GM12878 (cell line): ENCODE measurements around the gene AIFM1. TPM values are rescaled to one million over a fixed set of nuclear protein-coding genes. Genes with fewer than 3 reads are reported as not detected.

ENCODE experiments used
- ATAC-seq: fragments of 200-7000 bp; cut with Tn5 transposase; 3 replicates; pipeline ENCODE4 v1.9.1; 2020; ENCODE audit warnings: mild to moderate bottlenecking, moderate library complexity
- BruUV-seq: library from RNA; stranded (reverse); fragments of 400-500 nt; replicated peaks from 2 replicates; lab custom pipeline; 2021; lab: Mats Ljungman, UMichigan
- CTCF ChIA-PET: fragments of 300-600 bp; sonication (Branson Sonifier 250); formaldehyde crosslinking; extraction: SDS; loops from one replicate; lab custom pipeline; 2021; ENCODE audit warnings: inconsistent platforms; lab: Yijun Ruan, JAX
- POLR2A ChIA-PET: fragments of 350-600 bp; formaldehyde crosslinking; extraction: SDS; loops from one replicate; lab custom pipeline; 2021; ENCODE audit warnings: inconsistent platforms; lab: Charles Lee
- RAD21 ChIA-PET: fragments of 300-600 bp; sonication (Branson Sonifier 250); formaldehyde crosslinking; loops from one replicate; lab custom pipeline; 2023; ENCODE audit warnings: antibody characterized with exemption; ENCODE audit not compliant: unreplicated experiment; lab: Charles Lee
- SMC1A ChIA-PET: fragments of 300-600 bp; sonication (Branson Sonifier 250); formaldehyde crosslinking; loops from one replicate; lab custom pipeline; 2023; ENCODE audit not compliant: unreplicated experiment, uncharacterized antibody; lab: Charles Lee
- DNase-seq: peaks from one replicate; pipeline ENCODE4 v3.0.0-alpha.2; 2011; ENCODE audit warnings: low read depth, low spot score
- FAIRE-seq: peaks from 3 replicates; lab custom pipeline; 2011; peaks lifted over from hg19 to GRCh38; lab: Jason Lieb, UNC
- H2AFZ ChIP-seq: 2 replicates; pipeline ENCODE4 v1.6.0; 2011; ENCODE audit warnings: low read depth, low read length, control low read depth; ENCODE audit not compliant: control insufficient read depth
- H3K27ac ChIP-seq: 2 replicates; pipeline ENCODE4 v1.5.1; 2011; ENCODE audit warnings: control low read depth; ENCODE audit not compliant: control insufficient read depth, insufficient read depth
- H3K27me3 ChIP-seq, 2 experiments: replicated peaks in 1 of 2; 2 replicates each; pipeline versions ENCODE4 v1.6.0 to v1.6.1; 2011; ENCODE audit warnings: low read length in 1 of 2; ENCODE audit not compliant: control insufficient read depth in 2 of 2, insufficient read depth in 2 of 2
- H3K36me3 ChIP-seq, 2 experiments: 2 replicates each; pipeline ENCODE4 v1.5.1; 2011; ENCODE audit warnings: low read length in 1 of 2; ENCODE audit not compliant: control insufficient read depth in 2 of 2, insufficient read depth in 2 of 2
- H3K4me1 ChIP-seq: 2 replicates; pipeline ENCODE4 v1.6.1; 2011; ENCODE audit warnings: mild to moderate bottlenecking, low read length, moderate library complexity, mixed read lengths; ENCODE audit not compliant: control insufficient read depth, insufficient read depth
- H3K4me2 ChIP-seq: 2 replicates; pipeline ENCODE4 v1.6.0; 2011; ENCODE audit warnings: control low read depth; ENCODE audit not compliant: control insufficient read depth, insufficient read depth
- H3K4me3 ChIP-seq: fragments of 200-600 bp; sonication (generic); 2 replicates; pipeline ENCODE4 v1.5.1; 2016
- H3K79me2 ChIP-seq: 2 replicates; pipeline ENCODE4 v1.6.0; 2011; ENCODE audit warnings: low read length; ENCODE audit not compliant: control insufficient read depth, insufficient read depth
- H3K9ac ChIP-seq: 2 replicates; pipeline ENCODE4 v1.8.0; 2011; ENCODE audit warnings: low read length, control low read depth, mixed read lengths; ENCODE audit not compliant: control insufficient read depth, insufficient read depth
- H3K9me3 ChIP-seq: replicated peaks from 3 replicates; pipeline ENCODE4 v1.5.1; 2011; ENCODE audit warnings: mild to moderate bottlenecking, low read length; ENCODE audit not compliant: control insufficient read depth, insufficient read depth
- H4K20me1 ChIP-seq: 2 replicates; pipeline ENCODE4 v1.6.0; 2011; ENCODE audit not compliant: control insufficient read depth, insufficient read depth
- CEBPZ ChIP-seq: fragments of 150-350 bp; IDR thresholded peaks from 2 replicates; pipeline ENCODE4 v1.6.1; 2016; ENCODE audit warnings: low read depth, low read length
- EGR1 ChIP-seq, 2 experiments: IDR thresholded peaks; 1 replicate in 1 of 2; 2 replicates in 1 of 2; pipeline ENCODE4 v1.6.1; 2011 to 2012; ENCODE audit warnings: low read depth in 2 of 2, low read length in 2 of 2, borderline replicate concordance in 1 of 2, mild to moderate bottlenecking in 1 of 2, moderate library complexity in 1 of 2
- FOXM1 ChIP-seq: IDR thresholded peaks from 2 replicates; pipeline ENCODE4 v1.6.1; 2012; ENCODE audit warnings: low read depth, mild to moderate bottlenecking, inconsistent platforms, low read length, moderate library complexity
- GABPA ChIP-seq: IDR thresholded peaks from 2 replicates; pipeline ENCODE4 v1.6.1; 2014; ENCODE audit warnings: antibody characterized with exemption, low read depth, mild to moderate bottlenecking, inconsistent platforms
- HSF1 ChIP-seq: fragments of 150-350 bp; IDR thresholded peaks from 2 replicates; pipeline ENCODE4 v1.6.1; 2014; ENCODE audit warnings: mild to moderate bottlenecking, low read depth, low read length
- IKZF2 ChIP-seq, 2 experiments: fragments of 450-650 bp; IDR thresholded peaks; 2 replicates each; pipeline ENCODE4 v1.6.1; 2017; ENCODE audit warnings: mild to moderate bottlenecking in 2 of 2, moderate library complexity in 2 of 2
- PML ChIP-seq: IDR thresholded peaks from 2 replicates; pipeline ENCODE4 v1.6.1; 2012; ENCODE audit warnings: low read length, inconsistent platforms
- RB1 ChIP-seq: fragments of 450-650 bp; formaldehyde crosslinking; IDR thresholded peaks from 2 replicates; pipeline ENCODE4 v1.6.1; 2017; ENCODE audit warnings: mild to moderate bottlenecking, borderline replicate concordance
- SP1 ChIP-seq: IDR thresholded peaks from one replicate; pipeline ENCODE4 v1.6.1; 2011; ENCODE audit warnings: low read depth, low read length
- SREBF2 ChIP-seq: IDR thresholded peaks from 2 replicates; pipeline ENCODE4 v1.6.1; 2012; ENCODE audit warnings: mild to moderate bottlenecking, low read length
- SUZ12 ChIP-seq: fragments of 200-600 bp; sonication (generic); IDR thresholded peaks from one replicate; pipeline ENCODE4 v1.6.1; 2018; ENCODE audit warnings: antibody characterized with exemption, mild to moderate bottlenecking; ENCODE audit not compliant: unreplicated experiment
- WGBS: methylation state at CpG from one replicate; pipeline ENCODE4 v1.1.6; 2016; ENCODE audit warnings: low lambda C conversion rate; ENCODE audit not compliant: insufficient replicate concordance, insufficient coverage; ENCODE audit errors: missing lambda C conversion rate; 5-methylcytosine and 5-hydroxymethylcytosine counted together
- in situ Hi-C: fragments of 300-500 bp; cut with MboI; formaldehyde crosslinking; loops from 9 replicates; pipeline ENCODE4 v1.14.3; 2018; ENCODE audit warnings: mixed read lengths
- intact Hi-C: fragments of 100-400 bp; cut with micrococcal nuclease; formaldehyde crosslinking; loops from one replicate; pipeline ENCODE4 v1.14.2; 2022; ENCODE audit not compliant: unreplicated experiment
- polyA plus RNA-seq, 11 experiments: library from polyadenylated mRNA; depleted of rRNA in 4 of 11; unstranded in 6 of 11; stranded (reverse) in 5 of 11; fragments of >200 nt; fragmentation: Nextera tagmentation in 4 of 11; fragmentation: Illumina TruSeq in 1 of 11; extraction: Ambion mirVana in 4 of 11; extraction: Trizol in 1 of 11; gene quantifications; 1 replicate in 1 of 11; 2 replicates in 10 of 11; pipeline versions ENCODE4 v1.2.1 to v1.2.3, GENCODE V29; 2011 to 2016; ENCODE audit warnings: inconsistent platforms in 2 of 11, missing spikeins in 2 of 11, low read depth in 1 of 11
- total RNA-seq, 4 experiments: library from RNA; depleted of rRNA in 3 of 4; stranded (reverse); fragments of >200 nt in 3 of 4; fragmentation: Illumina TruSeq in 1 of 4; extraction: Trizol in 1 of 4; gene quantifications; 2 replicates each; pipeline versions ENCODE4 v1.2.1 to v1.2.3, GENCODE V29; 2013 to 2021
- TF ChIP-seq, protein P1 (sequence below): IDR thresholded peaks from 2 replicates; pipeline ENCODE4 v1.6.1; 2011; ENCODE audit warnings: borderline replicate concordance, low read depth, mild to moderate bottlenecking, moderate library complexity, low read length; ENCODE audit not compliant: insufficient read depth, poor library complexity, severe bottlenecking
- TF ChIP-seq, protein P2 (sequence below): fragments of 450-650 bp; formaldehyde crosslinking; IDR thresholded peaks from 2 replicates; pipeline ENCODE4 v1.4.0; 2022; ENCODE audit warnings: mild to moderate bottlenecking, moderate library complexity

The AIFM1 gene
- total and polyA plus RNA-seq, 10 of the 15 experiments (the other 5 are each of a cell fraction or from before 2014, with no cell fraction given), result 44.2 to 121 (median 80.0) TPM

- ChIA-PET RAD21 (interaction anchor here (0.7 to 1.4 kb wide), 4 partner anchors 10 to 85 kb away, joined by 3 to 13 read pairs (median 4); no protein-coding TSS in a partner anchor), SMC1A (interaction anchor here (0.9 to 3.0 kb wide), 3 partner anchors 11 to 17 kb away, joined by 4 to 15 read pairs (median 4); no protein-coding TSS in a partner anchor), CTCF (interaction anchor here (0.7 to 2.8 kb wide), 2 partner anchors 12 kb away, joined by 3 to 15 read pairs; no protein-coding TSS in a partner anchor), POLR2A (interaction anchor here (0.8 to 1.0 kb wide), 2 partner anchors 17 to 20 kb away, joined by 3 read pairs; no protein-coding TSS in a partner anchor)
- peak overlapping the region; percentile 71 for H3K9ac ChIP-seq
- no peaks in the 10 kb centered on the region for H4K20me1 ChIP-seq
- FAIRE-seq (peak; percentile 75), ATAC-seq (peak; percentile 97), DNase-seq (peak; percentile 81)
- no peaks in the 10 kb centered on the region; the same call in 2 of the 3 replicates for H3K9me3 ChIP-seq
- 4% methylated on average over 10 of the region's 10 CpGs for WGBS
- in situ Hi-C loops (no loop called here), intact Hi-C loops (loop anchor here (1.0 kb wide), 1 partner anchor 17 kb away; no protein-coding TSS in a partner anchor)
- H3K4me2 ChIP-seq, result peak overlapping the region; percentile 92
- H2AFZ ChIP-seq, result peak overlapping the region; percentile 12; the same call in 1 of the 2 replicates
- BruUV-seq, result no TSS peak
- H3K4me1 ChIP-seq, result peaks cover 18% of the 10 kb centered on the region
- H3K27ac ChIP-seq, result peak overlapping the region; percentile 88
- H3K36me3 ChIP-seq, result 0 out of 4 replicates have a peak, but pooled peaks cover 0 to 3% of the 10 kb centered on the region in 2 experiments
- peaks cover 43% of the 10 kb centered on the region for H3K79me2 ChIP-seq
- no peaks in the 10 kb centered on the region for H3K27me3 ChIP-seq
- peak overlapping the region; percentile 64; the same call in 1 of the 2 replicates for H3K4me3 ChIP-seq
- TF ChIP-seq CEBPZ (no peak), RB1 (no peak), IKZF2 (IDR thresholded peaks at IDR 0.05) (peak; percentile 37 to 74; a peak in 3 of 4 replicates), PML (no peak), FOXM1 (no peak), SREBF2 (no peak), SUZ12 (no peak), EGR1 (IDR thresholded peaks at IDR 0.05; ENCODE audit: borderline replicate concordance in 1 of 2, low read depth in 2 of 2, low read length in 2 of 2) (peak in 1 of 2 experiments; percentile 22; a peak in 1 of 3 replicates), GABPA (no peak), SP1 (no peak), HSF1 (no peak)
- TF ChIP-seq, protein P1, sequence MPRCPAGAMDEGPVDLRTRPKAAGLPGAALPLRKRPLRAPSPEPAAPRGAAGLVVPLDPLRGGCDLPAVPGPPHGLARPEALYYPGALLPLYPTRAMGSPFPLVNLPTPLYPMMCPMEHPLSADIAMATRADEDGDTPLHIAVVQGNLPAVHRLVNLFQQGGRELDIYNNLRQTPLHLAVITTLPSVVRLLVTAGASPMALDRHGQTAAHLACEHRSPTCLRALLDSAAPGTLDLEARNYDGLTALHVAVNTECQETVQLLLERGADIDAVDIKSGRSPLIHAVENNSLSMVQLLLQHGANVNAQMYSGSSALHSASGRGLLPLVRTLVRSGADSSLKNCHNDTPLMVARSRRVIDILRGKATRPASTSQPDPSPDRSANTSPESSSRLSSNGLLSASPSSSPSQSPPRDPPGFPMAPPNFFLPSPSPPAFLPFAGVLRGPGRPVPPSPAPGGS, result peak; percentile 48
- TF ChIP-seq, protein P2, sequence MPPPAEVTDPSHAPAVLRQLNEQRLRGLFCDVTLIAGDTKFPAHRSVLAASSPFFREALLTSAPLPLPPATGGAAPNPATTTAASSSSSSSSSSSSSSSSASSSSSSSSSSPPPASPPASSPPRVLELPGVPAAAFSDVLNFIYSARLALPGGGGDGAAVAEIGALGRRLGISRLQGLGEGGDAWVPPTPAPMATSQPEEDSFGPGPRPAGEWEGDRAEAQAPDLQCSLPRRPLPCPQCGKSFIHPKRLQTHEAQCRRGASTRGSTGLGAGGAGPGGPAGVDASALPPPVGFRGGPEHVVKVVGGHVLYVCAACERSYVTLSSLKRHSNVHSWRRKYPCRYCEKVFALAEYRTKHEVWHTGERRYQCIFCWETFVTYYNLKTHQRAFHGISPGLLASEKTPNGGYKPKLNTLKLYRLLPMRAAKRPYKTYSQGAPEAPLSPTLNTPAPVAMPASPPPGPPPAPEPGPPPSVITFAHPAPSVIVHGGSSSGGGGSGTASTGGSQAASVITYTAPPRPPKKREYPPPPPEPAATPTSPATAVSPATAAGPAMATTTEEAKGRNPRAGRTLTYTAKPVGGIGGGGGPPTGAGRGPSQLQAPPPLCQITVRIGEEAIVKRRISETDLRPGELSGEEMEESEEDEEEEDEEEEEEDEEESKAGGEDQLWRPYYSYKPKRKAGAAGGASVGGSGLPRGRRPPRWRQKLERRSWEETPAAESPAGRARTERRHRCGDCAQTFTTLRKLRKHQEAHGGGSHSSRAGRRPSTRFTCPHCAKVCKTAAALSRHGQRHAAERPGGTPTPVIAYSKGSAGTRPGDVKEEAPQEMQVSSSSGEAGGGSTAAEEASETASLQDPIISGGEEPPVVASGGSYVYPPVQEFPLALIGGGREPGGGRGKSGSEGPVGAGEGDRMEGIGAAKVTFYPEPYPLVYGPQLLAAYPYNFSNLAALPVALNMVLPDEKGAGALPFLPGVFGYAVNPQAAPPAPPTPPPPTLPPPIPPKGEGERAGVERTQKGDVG (CRISPR knock-in tag), result no peak
These were observed 73.6 kb downstream of the AIFM1 start for GRCh38 chrX:130091980-130092522.
